OCI-LY7 (cell line): ENCODE results near the gene CCNDBP1. TPM values are rescaled to one million over a fixed set of nuclear protein-coding genes. Genes with fewer than 3 reads are reported as not detected.
"Not testable (repeated sequence)": the region's sequence is repeated elsewhere in the genome, so short reads cannot be mapped to it uniquely, and the experiment has no call there.

Source experiments
- BruUV-seq: library from RNA; stranded (reverse); fragments of 400-500 nt; replicated peaks from 2 replicates; lab custom pipeline; 2021; lab: Mats Ljungman, UMichigan
- CTCF ChIA-PET: fragments of 300-600 bp; sonication (Branson Sonifier 250); formaldehyde crosslinking; loops from one replicate; lab custom pipeline; 2022; ENCODE audit warnings: antibody characterized with exemption; ENCODE audit not compliant: unreplicated experiment; lab: Charles Lee
- POLR2A ChIA-PET: fragments of 300-600 bp; sonication (Branson Sonifier 250); formaldehyde crosslinking; loops from one replicate; lab custom pipeline; 2022; ENCODE audit warnings: antibody characterized with exemption; lab: Charles Lee
- DNase-seq: peaks from one replicate; pipeline ENCODE4 v3.0.0-alpha.2; 2015; ENCODE audit warnings: low spot score
- H2AFZ ChIP-seq: fragments of 200-600 bp; sonication (generic), shearing (Covaris generic); 2 replicates; pipeline ENCODE4 v1.6.1; 2014; ENCODE audit warnings: mild to moderate bottlenecking, antibody characterized with exemption, low read length, moderate library complexity
- H3K27ac ChIP-seq: fragments of 200-600 bp; sonication (generic); 2 replicates; pipeline ENCODE4 v1.5.1; 2014; ENCODE audit warnings: mixed run types, low read depth, mild to moderate bottlenecking, moderate library complexity, low read length, inconsistent platforms; ENCODE audit not compliant: poor library complexity, severe bottlenecking
- H3K36me3 ChIP-seq: fragments of 200-600 bp; sonication (generic); 2 replicates; pipeline ENCODE4 v1.6.1; 2014; ENCODE audit warnings: mild to moderate bottlenecking, antibody characterized with exemption, low read length, moderate library complexity, mixed read lengths; ENCODE audit not compliant: insufficient read depth
- H3K4me1 ChIP-seq: fragments of 200-600 bp; sonication (generic); 2 replicates; pipeline ENCODE4 v1.5.1; 2014; ENCODE audit warnings: mild to moderate bottlenecking, low read length; ENCODE audit not compliant: insufficient read depth, poor library complexity, severe bottlenecking
- H3K4me2 ChIP-seq: fragments of 200-600 bp; sonication (generic); 2 replicates; pipeline ENCODE4 v1.6.1; 2014; ENCODE audit warnings: mild to moderate bottlenecking, low read length
- H3K4me3 ChIP-seq: fragments of 200-600 bp; sonication (generic); 2 replicates; pipeline ENCODE4 v1.5.1; 2014; ENCODE audit warnings: mild to moderate bottlenecking, low read depth, low read length; ENCODE audit not compliant: poor library complexity, severe bottlenecking
- H3K79me2 ChIP-seq: fragments of 200-600 bp; sonication (generic); 2 replicates; pipeline ENCODE4 v1.6.1; 2016; ENCODE audit warnings: low read depth, mild to moderate bottlenecking, low read length, moderate library complexity, mixed read lengths; ENCODE audit not compliant: insufficient read depth
- H3K9me2 ChIP-seq: fragments of 200-600 bp; sonication (generic); 2 replicates; pipeline ENCODE4 v1.6.1; 2016; ENCODE audit warnings: mild to moderate bottlenecking, low read length, mixed read lengths; ENCODE audit not compliant: insufficient read depth
- H3K9me3 ChIP-seq: fragments of 200-600 bp; sonication (generic); 2 replicates; pipeline ENCODE4 v1.6.1; 2014; ENCODE audit warnings: mild to moderate bottlenecking, mixed run types, low read length, mixed read lengths
- H4K20me1 ChIP-seq: fragments of 200-600 bp; sonication (generic); 2 replicates; pipeline ENCODE4 v1.6.1; 2014; ENCODE audit warnings: mild to moderate bottlenecking, antibody characterized with exemption, low read length, moderate library complexity, mixed read lengths; ENCODE audit not compliant: insufficient read depth
- CTCF ChIP-seq: fragments of 200-600 bp; sonication (generic); conservative IDR thresholded peaks from 2 replicates; pipeline ENCODE4 v1.5.1; 2014; ENCODE audit warnings: mild to moderate bottlenecking, antibody characterized with exemption, low read length, moderate library complexity, mixed read lengths
- EZH2phosphoT487 ChIP-seq: fragments of 200-600 bp; sonication (generic); IDR thresholded peaks from 2 replicates; pipeline ENCODE4 v1.6.1; 2018; ENCODE audit warnings: low read depth, borderline replicate concordance, mild to moderate bottlenecking, mixed run types, antibody characterized with exemption, low read length, moderate library complexity, mixed read lengths
- intact Hi-C: fragments of 100-400 bp; cut with micrococcal nuclease; formaldehyde crosslinking; loops from one replicate; pipeline ENCODE4 v1.10.0; 2022; ENCODE audit not compliant: unreplicated experiment
- total RNA-seq, 2 experiments: library from RNA; depleted of rRNA in 1 of 2; stranded (reverse); fragments of >200 nt in 1 of 2; shearing (Covaris generic) in 1 of 2; gene quantifications; 2 replicates each; pipeline ENCODE4 v1.2.3, GENCODE V29; 2014 to 2022

Gene CCNDBP1
- total RNA-seq, 2 experiments from 2014 or later: 53.1 to 56.0 TPM

GRCh38 chr15:43198556-43198955, 13.4 kb downstream of the CCNDBP1 start:
- DNase-seq, H2AFZ ChIP-seq, H3K4me3 ChIP-seq, H3K9me2 ChIP-seq, H3K27ac ChIP-seq, BruUV-seq, CTCF ChIA-PET, H3K4me2 ChIP-seq, H3K79me2 ChIP-seq, H4K20me1 ChIP-seq, intact Hi-C loops, H3K4me1 ChIP-seq, H3K9me3 ChIP-seq: not testable (repeated sequence)
- H3K36me3 ChIP-seq: peaks cover 31% of the 10 kb centered on the region
- POLR2A ChIA-PET: interaction anchor here (0.6 kb wide), 1 partner anchor 1132 kb away, joined by 4 read pairs; no protein-coding TSS in a partner anchor

- TF ChIP-seq EZH2phosphoT487 (no peak), CTCF (no peak)
- H3K79me2 ChIP-seq: no peaks in the 10 kb centered on the region
- peaks cover 29% of the 10 kb centered on the region for H3K36me3 ChIP-seq
- CTCF ChIA-PET: no interaction called here
- H3K4me2 ChIP-seq: no peak overlapping the region
- no peaks in the 10 kb centered on the region for H4K20me1 ChIP-seq
- no peaks in the 10 kb centered on the region for H3K4me1 ChIP-seq
- POLR2A ChIA-PET: no interaction called here
- no peak overlapping the region for H3K4me3 ChIP-seq
- no TSS peak for BruUV-seq
- intact Hi-C loops: no loop called here
- no peaks in the 10 kb centered on the region for H3K9me3 ChIP-seq
- DNase-seq: no peak
- H2AFZ ChIP-seq: no peak overlapping the region
- H3K27ac ChIP-seq: no peak overlapping the region
- H3K9me2 ChIP-seq: no peaks in the 10 kb centered on the region
These were observed 13.8 kb downstream of the CCNDBP1 start for GRCh38 chr15:43198992-43199391.

DNA sequence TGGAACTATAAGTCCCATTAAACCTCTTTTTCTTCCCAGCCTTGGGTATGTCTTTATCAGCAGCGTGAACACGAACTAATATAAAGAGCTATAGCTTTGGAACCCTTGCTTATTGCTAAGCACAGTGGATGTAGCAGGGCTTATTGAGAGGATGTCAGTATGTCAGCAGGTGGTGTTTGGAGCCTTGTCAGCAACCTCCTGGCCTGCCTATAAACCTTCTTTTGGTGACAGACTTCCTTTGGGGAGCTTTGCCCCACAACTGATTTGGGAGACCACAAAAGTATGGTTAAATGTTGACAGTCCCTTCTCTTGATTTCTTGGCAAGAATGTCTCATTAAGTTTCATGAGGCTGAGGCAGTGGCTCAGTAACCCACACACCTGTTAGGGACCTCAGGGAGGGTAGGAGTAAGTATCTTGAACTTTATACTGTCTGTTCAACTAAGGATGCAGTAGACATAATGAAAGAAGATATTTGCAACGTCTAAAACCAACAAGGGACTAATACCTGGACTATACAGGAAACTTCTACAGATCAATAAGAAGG, 14.8 kb downstream of the CCNDBP1 start:
- H3K9me2 ChIP-seq: no peaks in the 10 kb centered on the region
- H4K20me1 ChIP-seq: no peaks in the 10 kb centered on the region
- no peak overlapping the region for H2AFZ ChIP-seq
- no peaks in the 10 kb centered on the region for H3K9me3 ChIP-seq
- ChIA-PET CTCF (no interaction called here), POLR2A (no interaction called here)
- H3K27ac ChIP-seq: no peak overlapping the region
- BruUV-seq: no TSS peak
- H3K79me2 ChIP-seq: no peaks in the 10 kb centered on the region
- TF ChIP-seq EZH2phosphoT487 (no peak), CTCF (no peak)
- intact Hi-C loops: no loop called here
- DNase-seq: no peak
- H3K36me3 ChIP-seq: peaks cover 20% of the 10 kb centered on the region
- H3K4me3 ChIP-seq: no peak overlapping the region
- H3K4me2 ChIP-seq: no peak overlapping the region
- H3K4me1 ChIP-seq: no peaks in the 10 kb centered on the region
